ENCODE measurements around the gene PCDH1. TPM values are rescaled to one million over a fixed set of nuclear protein-coding genes. Genes with fewer than 3 reads are reported as not detected.

Gene PCDH1
- total and polyA plus RNA-seq, 2 of the 13 experiments (the other 11 are each of a cell fraction or from before 2014, with no cell fraction given), result 0.11 to 0.83 TPM

DNA sequence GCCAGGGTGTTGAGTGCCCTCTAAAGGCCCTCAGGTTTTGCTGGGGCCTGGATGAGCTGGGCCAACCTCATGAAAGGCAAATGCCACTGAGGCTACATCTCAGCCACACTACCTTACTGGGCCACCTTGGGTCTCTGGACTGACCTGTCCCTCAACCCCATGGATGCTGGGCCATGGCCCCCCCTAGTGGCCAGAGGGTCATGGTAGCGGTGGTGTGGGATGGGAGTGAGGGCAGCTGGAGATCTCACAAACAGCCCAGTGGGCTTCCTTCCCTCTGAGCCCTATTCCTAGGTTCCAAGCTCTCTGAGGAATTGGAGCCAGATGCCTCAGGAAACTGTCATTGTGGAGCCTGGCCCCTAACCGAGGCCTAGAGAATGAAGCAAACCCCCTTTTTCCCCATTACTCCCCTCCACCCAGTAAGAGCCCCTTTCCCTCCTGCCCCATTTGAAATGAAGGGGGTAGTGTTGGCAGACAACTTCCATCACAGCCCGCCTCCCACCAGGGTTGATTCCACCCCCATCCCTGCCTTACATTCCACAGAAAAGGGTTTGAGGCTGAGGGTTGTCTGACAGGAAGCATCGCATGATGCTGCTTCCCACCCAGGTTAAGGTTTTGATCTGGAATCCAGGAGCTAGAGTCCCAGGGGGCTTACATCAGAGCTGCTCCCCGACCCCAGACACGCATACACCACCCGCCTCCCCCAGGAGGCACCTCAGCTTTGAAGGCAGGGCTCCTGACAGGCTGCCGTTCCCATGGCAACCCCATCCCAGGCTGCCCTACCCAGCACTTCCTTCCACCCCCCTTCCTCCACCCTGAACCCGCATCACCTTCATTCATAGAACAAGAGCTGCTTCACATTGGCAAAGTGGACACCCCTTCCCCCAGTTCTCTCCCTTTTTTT lies 63.9 kb downstream of the PCDH1 start:
- H3K4me2 ChIP-seq (ENCODE audit: low read depth, low read length), result no peak overlapping the region
- no peak overlapping the region for H3K4me3 ChIP-seq (replicated peaks in 1 of 3; ENCODE audit: insufficient read depth in 1 of 3, low read depth in 2 of 3, low read length in 3 of 3)
- no peak overlapping the region for H3K27ac ChIP-seq (ENCODE audit: extremely low read length, insufficient read depth, low read length)
- POLR2A ChIA-PET, result no interaction called here
- intact Hi-C loops (cut with micrococcal nuclease; ENCODE audit: unreplicated experiment), result loop anchor here (1.0 to 5.0 kb wide), 2 partner anchors 63 to 113 kb away; partner anchors contain the start of gene PCDH1
- DNase-seq (ENCODE audit: low spot score), result peak; percentile 34
- 26% methylated on average over 7 of the region's 9 CpGs for WGBS (ENCODE audit: low lambda C conversion rate)
- H3K9ac ChIP-seq (ENCODE audit: insufficient read depth, low read depth, low read length), result no peak overlapping the region
- H3K9me3 ChIP-seq (ENCODE audit: low read length), result no peaks in the 10 kb centered on the region
- no peaks in the 10 kb centered on the region for H4K20me1 ChIP-seq (ENCODE audit: insufficient read depth, low read length)
- no TSS peak for BruUV-seq (replicated peaks)
- no peaks in the 10 kb centered on the region for H3K4me1 ChIP-seq (ENCODE audit: insufficient read depth, low read length)
- in situ Hi-C loops (cut with HindIII; ENCODE audit: extremely low pct_ligation_motif_present, low pct_unique_long_range_greater_than_20kb), result loop anchor here (10.0 kb wide), 1 partner anchor 110 kb away; no protein-coding TSS in a partner anchor
- peaks cover 0 to 20% of the 10 kb centered on the region in 2 experiments; a peak in 2 of 5 replicates for H3K27me3 ChIP-seq (ENCODE audit: control insufficient read depth in 1 of 2, insufficient read depth in 2 of 2, low read length in 2 of 2)
- H3K36me3 ChIP-seq (replicated peaks in 1 of 2; ENCODE audit: control insufficient read depth in 1 of 2, insufficient read depth in 2 of 2, low read length in 2 of 2), result no peaks in the 10 kb centered on the region
- CTCF ChIA-PET (ENCODE audit: low intra/inter-chr PET ratio, low total read pairs), result interaction anchor here (0.6 to 1.5 kb wide), 3 partner anchors 112 to 149 kb away, joined by 4 to 8 read pairs (median 7); no protein-coding TSS in a partner anchor
- ATAC-seq, result peak; percentile 95
- no peaks in the 10 kb centered on the region for H3K79me2 ChIP-seq (ENCODE audit: insufficient read depth, low read length)
- no peak overlapping the region for H2AFZ ChIP-seq (ENCODE audit: low read length)
- peak; percentile 28 for FAIRE-seq
- TF ChIP-seq CTCF (CRISPR knock-in tag; IDR thresholded peaks at IDR 0.05), result peak; percentile 76
- TF ChIP-seq ZNF572 (CRISPR knock-in tag; IDR thresholded peaks at IDR 0.05), result no peak
- TF ChIP-seq, protein P1, sequence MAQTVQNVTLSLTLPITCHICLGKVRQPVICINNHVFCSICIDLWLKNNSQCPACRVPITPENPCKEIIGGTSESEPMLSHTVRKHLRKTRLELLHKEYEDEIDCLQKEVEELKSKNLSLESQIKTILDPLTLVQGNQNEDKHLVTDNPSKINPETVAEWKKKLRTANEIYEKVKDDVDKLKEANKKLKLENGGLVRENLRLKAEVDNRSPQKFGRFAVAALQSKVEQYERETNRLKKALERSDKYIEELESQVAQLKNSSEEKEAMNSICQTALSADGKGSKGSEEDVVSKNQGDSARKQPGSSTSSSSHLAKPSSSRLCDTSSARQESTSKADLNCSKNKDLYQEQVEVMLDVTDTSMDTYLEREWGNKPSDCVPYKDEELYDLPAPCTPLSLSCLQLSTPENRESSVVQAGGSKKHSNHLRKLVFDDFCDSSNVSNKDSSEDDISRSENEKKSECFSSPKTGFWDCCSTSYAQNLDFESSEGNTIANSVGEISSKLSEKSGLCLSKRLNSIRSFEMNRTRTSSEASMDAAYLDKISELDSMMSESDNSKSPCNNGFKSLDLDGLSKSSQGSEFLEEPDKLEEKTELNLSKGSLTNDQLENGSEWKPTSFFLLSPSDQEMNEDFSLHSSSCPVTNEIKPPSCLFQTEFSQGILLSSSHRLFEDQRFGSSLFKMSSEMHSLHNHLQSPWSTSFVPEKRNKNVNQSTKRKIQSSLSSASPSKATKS (CRISPR knock-in tag; IDR thresholded peaks at IDR 0.05), result no peak
- peak; percentile 45; the same call in 1 of the 2 replicates for TF ChIP-seq ZNF768 (CRISPR knock-in tag; IDR thresholded peaks at IDR 0.05)
- TF ChIP-seq KDM5B (CRISPR knock-in tag; IDR thresholded peaks at IDR 0.05; ENCODE audit: borderline replicate concordance), result no peak
- TF ChIP-seq RARA (CRISPR knock-in tag; IDR thresholded peaks at IDR 0.05), result peak; percentile 12; the same call in 1 of the 2 replicates
- TF ChIP-seq STAG1 (CRISPR knock-in tag; IDR thresholded peaks at IDR 0.05), result peak; percentile 69
- TF ChIP-seq RAD21 (CRISPR knock-in tag; IDR thresholded peaks at IDR 0.05), result peak; percentile 54; the same call in 1 of the 2 replicates
- no peak for TF ChIP-seq ZNF609 (CRISPR knock-in tag; IDR thresholded peaks at IDR 0.05; ENCODE audit: borderline replicate concordance)
- TF ChIP-seq, protein P2, sequence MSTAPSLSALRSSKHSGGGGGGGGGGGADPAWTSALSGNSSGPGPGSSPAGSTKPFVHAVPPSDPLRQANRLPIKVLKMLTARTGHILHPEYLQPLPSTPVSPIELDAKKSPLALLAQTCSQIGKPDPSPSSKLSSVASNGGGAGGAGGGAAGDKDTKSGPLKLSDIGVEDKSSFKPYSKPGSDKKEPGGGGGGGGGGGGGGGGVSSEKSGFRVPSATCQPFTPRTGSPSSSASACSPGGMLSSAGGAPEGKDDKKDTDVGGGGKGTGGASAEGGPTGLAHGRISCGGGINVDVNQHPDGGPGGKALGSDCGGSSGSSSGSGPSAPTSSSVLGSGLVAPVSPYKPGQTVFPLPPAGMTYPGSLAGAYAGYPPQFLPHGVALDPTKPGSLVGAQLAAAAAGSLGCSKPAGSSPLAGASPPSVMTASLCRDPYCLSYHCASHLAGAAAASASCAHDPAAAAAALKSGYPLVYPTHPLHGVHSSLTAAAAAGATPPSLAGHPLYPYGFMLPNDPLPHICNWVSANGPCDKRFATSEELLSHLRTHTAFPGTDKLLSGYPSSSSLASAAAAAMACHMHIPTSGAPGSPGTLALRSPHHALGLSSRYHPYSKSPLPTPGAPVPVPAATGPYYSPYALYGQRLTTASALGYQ (CRISPR knock-in tag; IDR thresholded peaks at IDR 0.05), result no peak
- TF ChIP-seq CAMTA2 (CRISPR knock-in tag; IDR thresholded peaks at IDR 0.05; ENCODE audit: borderline replicate concordance), result no peak
- TF ChIP-seq GATAD2A (CRISPR knock-in tag; IDR thresholded peaks at IDR 0.05), result no peak
